HEK293T (cell line): Measurements from ENCODE around the gene LIMK1.

Experiments
- BHLHE40 ChIP-seq: fragments of 450-650 bp; IDR thresholded peaks from 2 replicates; pipeline ENCODE4 v1.6.1; 2016; ENCODE audit warnings: mild to moderate bottlenecking, moderate library complexity, borderline replicate concordance
- ELF4 ChIP-seq: fragments of 450-650 bp; IDR thresholded peaks from 2 replicates; pipeline ENCODE4 v1.6.1; 2017; ENCODE audit warnings: antibody characterized with exemption
- NFRKB ChIP-seq: fragments of 450-650 bp; IDR thresholded peaks from 2 replicates; pipeline ENCODE4 v1.6.1; 2016; ENCODE audit warnings: mild to moderate bottlenecking, moderate library complexity
- SP1 ChIP-seq: fragments of 450-650 bp; IDR thresholded peaks from 2 replicates; pipeline ENCODE4 v1.6.1; 2017

DNA sequence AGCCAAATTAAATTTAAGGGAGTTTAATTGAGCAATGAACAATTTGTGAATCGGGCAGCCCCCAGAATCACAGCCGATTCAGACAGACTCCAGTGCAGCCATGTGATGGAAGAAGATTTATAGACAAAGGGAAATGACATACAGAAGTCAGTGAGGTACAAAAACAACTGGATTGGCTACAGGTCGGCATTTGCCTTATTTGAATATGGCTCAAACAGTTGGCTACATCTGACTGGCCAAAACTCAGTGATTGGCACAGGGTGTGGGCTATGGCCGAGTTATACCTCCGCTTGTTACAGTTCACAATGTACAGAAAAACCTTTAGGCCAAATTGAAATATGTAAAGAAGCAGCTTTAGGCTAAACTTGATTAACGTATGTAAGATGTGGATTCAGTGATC is 59.8 kb downstream of the LIMK1 start:
- TF ChIP-seq ELF4 (no peak), BHLHE40 (no peak), NFRKB (no peak), SP1 (no peak)
